HS-5 (cell line): Measurements from ENCODE around the gene BCAP29.

Experiments used
- DNase-seq: peaks from one replicate; pipeline ENCODE4 v3.0.0-alpha.2; 2012; ENCODE audit warnings: low read depth

The BCAP29 gene

GRCh38 chr7:107582875-107583274 lies 2.8 kb downstream of the BCAP29 start:
- no peak for DNase-seq

- DNase-seq: no peak
These were observed 4.7 kb downstream of the BCAP29 start for GRCh38 chr7:107584716-107585115.

GRCh38 chr7:107588529-107589130 lies 8.6 kb downstream of the BCAP29 start:
- no peak for DNase-seq

GRCh38 chr7:107591421-107591820 lies 11.4 kb downstream of the BCAP29 start:
- no peak for DNase-seq

GRCh38 chr7:107592361-107593024 lies 12.4 kb downstream of the BCAP29 start:
- peak; percentile 77 for DNase-seq

GRCh38 chr7:107593025-107593410 lies 13.0 kb downstream of the BCAP29 start:
- no peak for DNase-seq

GRCh38 chr7:107594961-107595737 lies 15.1 kb downstream of the BCAP29 start:
- peak; percentile 78 for DNase-seq

GRCh38 chr7:107596881-107597581 lies 17.0 kb downstream of the BCAP29 start:
- no peak for DNase-seq

- no peak for DNase-seq
These were observed 17.5 kb downstream of the BCAP29 start for GRCh38 chr7:107597582-107597916.

- no peak for DNase-seq
These were observed 17.9 kb downstream of the BCAP29 start for GRCh38 chr7:107597953-107598352.

- DNase-seq: no peak
These were observed 19.2 kb downstream of the BCAP29 start for GRCh38 chr7:107599262-107599661.

- DNase-seq: no peak
These were observed 20.8 kb downstream of the BCAP29 start for GRCh38 chr7:107600816-107601215.

GRCh38 chr7:107605218-107605815 lies 25.3 kb downstream of the BCAP29 start:
- no peak for DNase-seq

- DNase-seq: no peak
These were observed 26.3 kb downstream of the BCAP29 start for GRCh38 chr7:107606303-107606702.

- DNase-seq: no peak
These were observed 29.8 kb downstream of the BCAP29 start for GRCh38 chr7:107609811-107610261.

GRCh38 chr7:107610323-107610722 lies 30.3 kb downstream of the BCAP29 start:
- no peak for DNase-seq

GRCh38 chr7:107613439-107613838 lies 33.4 kb downstream of the BCAP29 start:
- no peak for DNase-seq

- DNase-seq: no peak
These were observed 33.9 kb downstream of the BCAP29 start for GRCh38 chr7:107613948-107614347.

GRCh38 chr7:107614425-107614824 lies 34.4 kb downstream of the BCAP29 start:
- peak; percentile 48 for DNase-seq

- DNase-seq: no peak
These were observed 36.0 kb downstream of the BCAP29 start for GRCh38 chr7:107615910-107616680.

GRCh38 chr7:107622429-107622828 lies 42.4 kb downstream of the BCAP29 start:
- peak; percentile 44 for DNase-seq
